Measurements from ENCODE around the gene HIGD2A. TPM values are rescaled to one million over a fixed set of nuclear protein-coding genes. Genes with fewer than 3 reads are reported as not detected.

HIGD2A gene
- total RNA-seq, 1 donor from 2014 or later = 88.3 TPM

GRCh38 chr5:176412517-176413254 is 24.1 kb downstream of the HIGD2A start:
- TF ChIP-seq CTCF (conservative IDR thresholded peaks at IDR 0.05) = no peak
- Mint-ChIP-seq H3K9me3 (no peaks in the 10 kb centered on the region), H3K4me3 (no peak overlapping the region), H3K36me3 (no peaks in the 10 kb centered on the region), H3K27ac (peak overlapping the region; percentile 76), H3K4me1 (ENCODE audit: unreplicated experiment) (peaks cover 27% of the 10 kb centered on the region), H3K27me3 (peaks cover 3% of the 10 kb centered on the region)
- no peak for DNase-seq (ENCODE audit: extremely low spot score, unreplicated experiment)

GRCh38 chr5:176413255-176413565 is 24.7 kb downstream of the HIGD2A start:
- H3K4me1 Mint-ChIP-seq (ENCODE audit: unreplicated experiment) = peaks cover 27% of the 10 kb centered on the region
- H3K27ac Mint-ChIP-seq = peak overlapping the region; percentile 76
- H3K4me3 Mint-ChIP-seq = no peak overlapping the region
- H3K9me3 Mint-ChIP-seq = no peaks in the 10 kb centered on the region
- no peaks in the 10 kb centered on the region for H3K36me3 Mint-ChIP-seq
- no peak for TF ChIP-seq CTCF (conservative IDR thresholded peaks at IDR 0.05)
- H3K27me3 Mint-ChIP-seq = peaks cover 3% of the 10 kb centered on the region
- DNase-seq (ENCODE audit: extremely low spot score, unreplicated experiment) = no peak

- Mint-ChIP-seq H3K27me3 (peaks cover 3% of the 10 kb centered on the region), H3K27ac (peak overlapping the region; percentile 70), H3K9me3 (no peaks in the 10 kb centered on the region), H3K36me3 (no peaks in the 10 kb centered on the region), H3K4me1 (ENCODE audit: unreplicated experiment) (peaks cover 27% of the 10 kb centered on the region), H3K4me3 (no peak overlapping the region)
- no peak for TF ChIP-seq CTCF (conservative IDR thresholded peaks at IDR 0.05)
- no peak for DNase-seq (ENCODE audit: extremely low spot score, unreplicated experiment)
Observed at GRCh38 chr5:176413709-176414191, 25.2 kb downstream of the HIGD2A start.

- H3K36me3 Mint-ChIP-seq = no peaks in the 10 kb centered on the region
- H3K9me3 Mint-ChIP-seq = no peaks in the 10 kb centered on the region
- no peak for DNase-seq (ENCODE audit: extremely low spot score, unreplicated experiment)
- peak overlapping the region; percentile 88 for H3K27ac Mint-ChIP-seq
- peak overlapping the region; percentile 86 for H3K4me3 Mint-ChIP-seq
- peaks cover 3% of the 10 kb centered on the region for H3K27me3 Mint-ChIP-seq
- peaks cover 27% of the 10 kb centered on the region for H3K4me1 Mint-ChIP-seq (ENCODE audit: unreplicated experiment)
- no peak for TF ChIP-seq CTCF (conservative IDR thresholded peaks at IDR 0.05)
Observed at GRCh38 chr5:176414704-176415103, 26.2 kb downstream of the HIGD2A start.

- H3K4me1 Mint-ChIP-seq (ENCODE audit: unreplicated experiment) = peaks cover 27% of the 10 kb centered on the region
- TF ChIP-seq CTCF (conservative IDR thresholded peaks at IDR 0.05) = no peak
- peak overlapping the region; percentile 88 for H3K27ac Mint-ChIP-seq
- no peaks in the 10 kb centered on the region for H3K36me3 Mint-ChIP-seq
- H3K9me3 Mint-ChIP-seq = no peaks in the 10 kb centered on the region
- H3K27me3 Mint-ChIP-seq = peaks cover 6% of the 10 kb centered on the region
- H3K4me3 Mint-ChIP-seq = peak overlapping the region; percentile 86
- no peak for DNase-seq (ENCODE audit: extremely low spot score, unreplicated experiment)
Observed at GRCh38 chr5:176415240-176415951, 26.8 kb downstream of the HIGD2A start.

All from type B pancreatic cell (in vitro differentiated cells).